Measurements from ENCODE around the gene SPA17. TPM values are rescaled to one million over a fixed set of nuclear protein-coding genes. Genes with fewer than 3 reads are reported as not detected.
A peak's percentile ranks its signal among the peaks of the same experiment; 100 is the strongest.

Gene SPA17
- total and polyA plus RNA-seq, 9 of the 15 experiments (the other 6 are each of a cell fraction or from before 2014, with no cell fraction given): 6.0 to 19.5 (median 12.6) TPM

GRCh38 chr11:124745835-124746620, 72.3 kb downstream of the SPA17 start:
- 68% methylated on average over 20 of the region's 41 CpGs for WGBS (ENCODE audit: insufficient coverage, low coverage, missing lambda C conversion rate)
- Histone ChIP-seq H3K4me1 (replicated peaks in 1 of 2; ENCODE audit: control insufficient read depth in 2 of 2, insufficient read depth in 2 of 2, low read length in 2 of 2) (peaks cover 10 to 14% of the 10 kb centered on the region in 2 experiments; a peak in 4 of 5 replicates), H4K20me1 (replicated peaks; ENCODE audit: control insufficient read depth, insufficient read depth, low read length) (0 out of 2 replicates have a peak, but pooled peaks cover 9% of the 10 kb centered on the region), H3K79me2 (ENCODE audit: control insufficient read depth, insufficient read depth, low read length) (no peaks in the 10 kb centered on the region), H3K4me3 (no peak overlapping the region), H3K9me1 (ENCODE audit: control insufficient read depth, insufficient read depth, low read length) (no peaks in the 10 kb centered on the region), H3K9ac (ENCODE audit: insufficient read depth in 1 of 2, low read depth in 2 of 2, low read length in 2 of 2) (no peak overlapping the region), H3K27me3 (ENCODE audit: control insufficient read depth in 2 of 2, insufficient read depth in 2 of 2, low read length in 2 of 2) (peaks cover 15 to 43% of the 10 kb centered on the region in 2 experiments; a peak in 4 of 5 replicates), H3K36me3 (ENCODE audit: control insufficient read depth, insufficient read depth, low read length) (no peaks in the 10 kb centered on the region), H2AFZ (ENCODE audit: low read depth, low read length) (no peak overlapping the region), H3K9me3 (replicated peaks; ENCODE audit: control insufficient read depth, insufficient read depth, low read depth, low read length) (no peaks in the 10 kb centered on the region), H3K4me2 (ENCODE audit: insufficient read depth, low read length) (no peak overlapping the region; the same call in 1 of the 2 replicates), H3K27ac (ENCODE audit: extremely low read depth, low read depth, low read length) (no peak overlapping the region)
- ChIA-PET CTCF (ENCODE audit: low intra/inter-chr PET ratio) (no interaction called here), POLR2A (interaction anchor here (0.6 to 1.0 kb wide), 2 partner anchors 11 to 53 kb away, joined by 3 read pairs; no protein-coding TSS in a partner anchor)
- DNase-seq (ENCODE audit: extremely low read depth in 1 of 4, low spot score in 3 of 4) (peak in 1 of 4 experiments; percentile 32), FAIRE-seq (no peak), ATAC-seq (no peak)
- intact Hi-C loops (cut with micrococcal nuclease) (no loop called here), in situ Hi-C loops (cut with MboI) (no loop called here)
- BruUV-seq (replicated peaks): no TSS peak
- no peak for TF ChIP-seq SMC3 (conservative IDR thresholded peaks at IDR 0.05; ENCODE audit: insufficient read depth, low read depth, low read length)
- TF ChIP-seq ZNF140 (CRISPR knock-in tag; IDR thresholded peaks at IDR 0.05): no peak
- TF ChIP-seq ARNT (IDR thresholded peaks at IDR 0.05): no peak
- TF ChIP-seq CTCF (IDR thresholded peaks at IDR 0.05 in 2 of 3, conservative IDR thresholded peaks at IDR 0.05 in 1 of 3; ENCODE audit: insufficient read depth in 2 of 3, low read depth in 1 of 3, low read length in 3 of 3): peak in 1 of 3 experiments; percentile 8; a peak in 1 of 6 replicates

Measured in K562 (cell line).